Measurements from ENCODE around the gene AVEN.
"Not testable (repeated sequence)": the region's sequence is repeated elsewhere in the genome, so short reads cannot be mapped to it uniquely, and the experiment has no call there.

The AVEN gene

DNA sequence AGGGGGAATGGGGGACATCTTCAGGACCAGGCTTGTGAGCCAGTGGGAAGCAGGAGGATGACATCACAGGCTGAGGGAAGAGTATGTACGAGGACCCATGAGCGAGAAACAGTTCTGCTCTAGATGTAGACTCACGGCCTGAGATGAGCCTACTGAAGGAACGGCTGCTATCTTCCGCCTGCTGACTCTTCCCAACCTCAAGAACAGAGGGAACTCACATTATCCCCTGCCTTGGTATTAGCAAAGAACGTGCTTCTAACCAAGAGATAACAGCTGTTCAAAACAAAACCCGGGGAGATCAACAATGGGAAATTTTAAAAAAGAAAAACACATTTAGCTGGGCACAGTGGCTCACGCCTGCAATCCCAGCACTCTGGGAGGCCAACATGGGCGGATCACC, 25.3 kb downstream of the AVEN start:
- Histone ChIP-seq H3K27ac (ENCODE audit: low read depth, low read length) (no peak overlapping the region), H3K4me1 (ENCODE audit: control insufficient read depth, insufficient read depth, low read length, unreplicated experiment) (no peaks in the 10 kb centered on the region), H3K79me2 (ENCODE audit: control insufficient read depth, insufficient read depth, low read length, unreplicated experiment) (no peaks in the 10 kb centered on the region), H2AFZ (ENCODE audit: low read length, unreplicated experiment) (no peak overlapping the region), H3K27me3 (ENCODE audit: insufficient read depth, low read length) (no peaks in the 10 kb centered on the region), H3K4me3 (ENCODE audit: low read depth, low read length) (no peak overlapping the region), H3K36me3 (ENCODE audit: insufficient read depth, low read length) (peaks cover 1% of the 10 kb centered on the region; the same call in 1 of the 2 replicates)

DNA sequence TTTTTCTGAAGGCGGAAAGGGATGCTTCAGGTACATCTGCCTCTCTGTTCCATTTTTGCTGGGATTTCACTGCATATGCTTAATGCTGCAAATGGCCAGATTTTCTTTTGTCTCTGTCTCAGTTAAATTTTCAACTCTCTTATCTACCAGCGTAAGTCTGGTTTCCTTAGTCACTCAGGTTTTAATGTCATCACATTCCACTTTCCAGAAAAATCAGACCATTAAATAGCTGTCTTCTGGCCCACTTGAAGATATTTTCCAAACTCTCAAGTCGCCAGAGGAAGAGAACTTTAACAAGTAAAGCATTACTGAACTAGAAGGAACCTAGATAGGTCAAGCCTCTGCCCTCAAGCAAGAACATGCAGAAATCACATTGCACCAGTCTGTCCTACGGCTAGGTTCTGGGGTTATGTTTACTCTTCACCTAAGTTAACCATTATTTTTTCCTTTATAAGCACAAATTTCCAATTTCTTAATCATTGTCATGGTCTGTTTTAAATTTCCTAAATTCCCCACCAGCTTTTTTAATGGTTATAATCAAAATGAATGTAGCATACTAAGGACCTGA, 26.5 kb downstream of the AVEN start:
- no peak overlapping the region for H2AFZ ChIP-seq (ENCODE audit: low read length, unreplicated experiment)
- H3K4me3 ChIP-seq (ENCODE audit: low read depth, low read length) = no peak overlapping the region
- no peaks in the 10 kb centered on the region for H3K4me1 ChIP-seq (ENCODE audit: control insufficient read depth, insufficient read depth, low read length, unreplicated experiment)
- H3K36me3 ChIP-seq (ENCODE audit: insufficient read depth, low read length) = no peaks in the 10 kb centered on the region
- H3K79me2 ChIP-seq (ENCODE audit: control insufficient read depth, insufficient read depth, low read length, unreplicated experiment) = no peaks in the 10 kb centered on the region
- H3K27ac ChIP-seq (ENCODE audit: low read depth, low read length) = no peak overlapping the region
- H3K27me3 ChIP-seq (ENCODE audit: insufficient read depth, low read length) = no peaks in the 10 kb centered on the region

DNA sequence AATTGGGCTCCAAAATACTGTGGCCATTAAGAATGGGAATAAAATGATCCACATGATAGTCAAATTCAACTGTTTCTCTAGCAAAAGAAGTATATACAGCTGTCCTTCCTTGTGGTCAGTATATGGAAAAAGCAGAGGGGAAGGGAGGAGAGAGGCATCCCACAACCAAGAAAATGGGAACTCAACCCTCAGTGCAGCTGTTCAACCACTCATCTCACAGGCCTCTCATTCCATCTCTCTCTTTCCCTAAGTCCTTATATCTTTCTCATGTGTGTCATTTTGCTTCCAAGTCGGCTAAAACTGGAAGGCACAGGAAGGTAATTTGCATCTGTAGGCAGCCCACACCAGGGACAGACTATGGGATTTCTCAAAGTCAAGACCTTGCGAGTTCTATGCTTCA, 27.5 kb downstream of the AVEN start:
- H3K27ac ChIP-seq (ENCODE audit: low read depth, low read length) = no peak overlapping the region
- H3K27me3 ChIP-seq (ENCODE audit: insufficient read depth, low read length) = no peaks in the 10 kb centered on the region
- no peaks in the 10 kb centered on the region for H3K79me2 ChIP-seq (ENCODE audit: control insufficient read depth, insufficient read depth, low read length, unreplicated experiment)
- no peaks in the 10 kb centered on the region for H3K4me1 ChIP-seq (ENCODE audit: control insufficient read depth, insufficient read depth, low read length, unreplicated experiment)
- H3K4me3 ChIP-seq (ENCODE audit: low read depth, low read length) = no peak overlapping the region
- H3K36me3 ChIP-seq (ENCODE audit: insufficient read depth, low read length) = no peaks in the 10 kb centered on the region
- no peak overlapping the region for H2AFZ ChIP-seq (ENCODE audit: low read length, unreplicated experiment)

DNA sequence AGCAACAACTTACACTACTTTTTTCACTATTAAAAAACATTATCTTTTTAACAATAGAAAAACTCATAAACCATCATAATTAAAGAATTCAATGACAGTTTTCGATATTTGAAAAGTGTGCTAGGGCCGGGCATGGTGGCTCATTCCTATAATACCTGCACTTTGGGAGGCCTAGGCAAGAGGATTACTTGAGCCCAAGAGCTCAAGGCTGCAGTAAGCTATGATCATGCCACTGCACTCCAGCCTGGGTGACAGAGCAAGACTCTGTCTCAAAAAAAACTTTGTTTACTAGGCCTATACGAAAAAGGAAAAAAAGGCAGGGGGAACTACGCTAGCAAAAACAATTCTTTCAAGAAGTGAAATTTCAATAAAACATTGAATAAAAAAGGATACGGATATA, 28.1 kb downstream of the AVEN start:
- Histone ChIP-seq H3K36me3 (ENCODE audit: insufficient read depth, low read length) (no peaks in the 10 kb centered on the region), H3K79me2 (ENCODE audit: control insufficient read depth, insufficient read depth, low read length, unreplicated experiment) (no peaks in the 10 kb centered on the region), H3K27ac (ENCODE audit: low read depth, low read length) (no peak overlapping the region), H2AFZ (ENCODE audit: low read length, unreplicated experiment) (no peak overlapping the region), H3K4me3 (ENCODE audit: low read depth, low read length) (no peak overlapping the region), H3K27me3 (ENCODE audit: insufficient read depth, low read length) (no peaks in the 10 kb centered on the region), H3K4me1 (ENCODE audit: control insufficient read depth, insufficient read depth, low read length, unreplicated experiment) (no peaks in the 10 kb centered on the region)

DNA sequence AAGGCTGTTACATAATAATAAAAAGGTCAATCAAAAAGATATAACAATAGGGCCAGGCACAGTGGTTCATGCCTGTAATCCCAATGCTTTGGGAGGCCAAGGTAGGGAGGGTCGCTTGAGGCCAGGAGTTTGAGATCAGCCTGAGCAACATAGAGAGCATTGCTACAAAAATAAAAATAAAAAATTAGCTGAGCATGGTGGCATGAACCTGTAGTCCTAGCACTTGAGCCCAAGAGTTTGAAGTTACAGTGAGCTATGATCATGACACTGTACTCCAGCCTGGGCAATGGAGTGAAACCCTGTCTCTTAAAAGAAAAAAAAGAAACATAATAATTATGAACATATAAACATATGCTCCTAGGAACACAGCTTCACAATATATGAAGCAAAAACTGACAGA, 29.3 kb downstream of the AVEN start:
- no peaks in the 10 kb centered on the region for H3K4me1 ChIP-seq (ENCODE audit: control insufficient read depth, insufficient read depth, low read length, unreplicated experiment)
- H3K79me2 ChIP-seq (ENCODE audit: control insufficient read depth, insufficient read depth, low read length, unreplicated experiment) = no peaks in the 10 kb centered on the region
- no peak overlapping the region for H2AFZ ChIP-seq (ENCODE audit: low read length, unreplicated experiment)
- no peak overlapping the region for H3K27ac ChIP-seq (ENCODE audit: low read depth, low read length)
- no peak overlapping the region for H3K4me3 ChIP-seq (ENCODE audit: low read depth, low read length)
- no peaks in the 10 kb centered on the region for H3K27me3 ChIP-seq (ENCODE audit: insufficient read depth, low read length)
- H3K36me3 ChIP-seq (ENCODE audit: insufficient read depth, low read length) = no peaks in the 10 kb centered on the region

DNA sequence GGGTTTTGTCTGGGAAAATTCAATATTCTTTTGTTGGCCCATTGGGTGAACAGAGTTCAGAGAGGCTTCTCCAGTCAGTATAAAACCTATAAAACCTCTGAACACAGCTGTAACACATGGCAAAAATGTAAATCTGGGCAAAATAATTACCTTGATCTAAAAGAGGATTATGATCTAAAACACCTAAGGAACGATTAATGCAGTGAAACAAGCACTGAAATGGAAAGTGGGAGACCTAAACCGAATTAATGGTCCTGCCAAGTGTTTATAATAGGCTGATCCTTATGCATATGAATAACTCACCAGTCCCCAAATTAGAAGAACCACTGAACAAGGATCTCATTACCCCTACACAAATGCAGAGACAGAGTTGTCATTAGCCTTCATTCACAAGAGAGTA, 32.6 kb downstream of the AVEN start:
- no peaks in the 10 kb centered on the region for H3K36me3 ChIP-seq (ENCODE audit: insufficient read depth, low read length)
- no peak overlapping the region for H3K27ac ChIP-seq (ENCODE audit: low read depth, low read length)
- no peaks in the 10 kb centered on the region for H3K79me2 ChIP-seq (ENCODE audit: control insufficient read depth, insufficient read depth, low read length, unreplicated experiment)
- no peak overlapping the region for H3K4me3 ChIP-seq (ENCODE audit: low read depth, low read length)
- H3K27me3 ChIP-seq (ENCODE audit: insufficient read depth, low read length) = no peaks in the 10 kb centered on the region
- no peaks in the 10 kb centered on the region for H3K4me1 ChIP-seq (ENCODE audit: control insufficient read depth, insufficient read depth, low read length, unreplicated experiment)
- no peak overlapping the region for H2AFZ ChIP-seq (ENCODE audit: low read length, unreplicated experiment)

DNA sequence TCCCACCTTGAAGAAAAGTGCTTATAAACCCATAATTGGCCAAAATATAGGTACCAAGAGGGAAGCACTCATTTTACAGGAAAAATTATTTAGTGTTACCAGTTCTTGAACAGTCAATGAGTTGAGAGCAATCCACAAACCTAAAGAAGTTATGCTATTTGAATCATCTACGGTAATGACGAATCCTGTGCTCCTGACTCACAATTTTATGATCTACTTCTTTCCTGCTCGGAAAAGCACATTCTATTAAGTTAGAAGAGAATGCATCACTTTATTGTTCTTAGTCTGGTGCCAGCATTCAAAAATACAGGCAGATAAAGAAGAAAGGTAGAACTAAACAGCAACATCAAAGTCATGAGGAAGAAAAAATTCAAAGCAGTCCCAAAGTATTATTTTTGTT, 37.5 kb downstream of the AVEN start:
- no peak overlapping the region for H3K27ac ChIP-seq (ENCODE audit: low read depth, low read length)
- no peak overlapping the region for H2AFZ ChIP-seq (ENCODE audit: low read length, unreplicated experiment)
- H3K4me3 ChIP-seq (ENCODE audit: low read depth, low read length) = no peak overlapping the region
- H3K79me2 ChIP-seq (ENCODE audit: control insufficient read depth, insufficient read depth, low read length, unreplicated experiment) = no peaks in the 10 kb centered on the region
- H3K36me3 ChIP-seq (ENCODE audit: insufficient read depth, low read length) = no peaks in the 10 kb centered on the region
- no peaks in the 10 kb centered on the region for H3K4me1 ChIP-seq (ENCODE audit: control insufficient read depth, insufficient read depth, low read length, unreplicated experiment)
- no peaks in the 10 kb centered on the region for H3K27me3 ChIP-seq (ENCODE audit: insufficient read depth, low read length)

DNA sequence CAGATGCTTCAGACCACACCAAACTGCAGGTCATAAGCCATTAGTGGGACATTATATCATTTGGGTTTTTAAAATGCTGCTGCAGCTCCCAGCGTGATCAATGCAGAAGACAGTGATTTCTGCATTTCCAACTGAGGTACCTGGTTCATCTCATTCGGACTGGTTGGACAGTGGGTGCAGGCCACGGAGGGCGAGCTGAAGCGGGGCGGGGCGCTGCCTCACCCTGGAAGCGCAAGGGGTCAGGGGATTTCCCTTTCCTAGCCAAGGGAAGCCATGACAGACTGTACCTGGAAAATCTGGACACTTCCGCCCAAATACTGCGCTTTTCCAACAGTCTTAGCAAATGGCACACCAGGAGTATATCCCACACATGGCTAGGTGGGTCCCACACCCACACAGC, 43.3 kb downstream of the AVEN start:
- not testable (repeated sequence) for H3K4me1 ChIP-seq (ENCODE audit: control insufficient read depth, insufficient read depth, low read length, unreplicated experiment); H2AFZ ChIP-seq (ENCODE audit: low read length, unreplicated experiment); H3K27ac ChIP-seq (ENCODE audit: low read depth, low read length); H3K36me3 ChIP-seq (ENCODE audit: insufficient read depth, low read length); H3K79me2 ChIP-seq (ENCODE audit: control insufficient read depth, insufficient read depth, low read length, unreplicated experiment); H3K4me3 ChIP-seq (ENCODE audit: low read depth, low read length); H3K27me3 ChIP-seq (ENCODE audit: insufficient read depth, low read length)

DNA sequence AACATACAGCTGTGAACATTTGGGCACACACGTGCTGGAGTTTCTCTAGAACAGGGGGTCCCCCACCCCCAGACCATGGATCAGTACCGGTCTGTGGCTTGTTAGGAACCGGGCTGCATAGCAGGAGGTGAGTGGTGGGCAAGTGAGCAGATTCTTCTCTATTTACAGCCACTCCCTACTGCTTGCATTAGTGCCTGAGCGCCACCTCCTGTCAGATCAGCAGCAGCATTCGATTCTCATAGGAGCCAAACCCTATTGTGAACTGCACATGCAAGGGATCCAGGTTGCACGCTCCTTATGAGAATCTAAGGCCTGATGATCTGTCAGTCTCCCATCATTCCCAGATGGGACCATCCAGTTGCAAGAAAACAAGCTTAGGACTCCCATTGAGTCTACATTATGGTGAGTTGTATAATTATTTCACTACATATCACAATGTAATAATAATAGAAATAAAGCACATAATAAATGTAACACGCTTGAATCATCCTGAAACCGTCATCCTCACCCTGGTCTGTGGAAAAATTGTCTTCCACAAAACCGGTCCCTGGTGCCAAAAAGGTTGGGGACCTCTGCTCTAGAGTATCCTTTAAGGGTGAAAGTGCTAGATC, 44.9 kb downstream of the AVEN start:
- H3K27ac ChIP-seq (ENCODE audit: low read depth, low read length) = no peak overlapping the region
- H3K4me1 ChIP-seq (ENCODE audit: control insufficient read depth, insufficient read depth, low read length, unreplicated experiment) = no peaks in the 10 kb centered on the region
- no peaks in the 10 kb centered on the region for H3K27me3 ChIP-seq (ENCODE audit: insufficient read depth, low read length)
- no peak overlapping the region for H3K4me3 ChIP-seq (ENCODE audit: low read depth, low read length)
- no peaks in the 10 kb centered on the region for H3K36me3 ChIP-seq (ENCODE audit: insufficient read depth, low read length)
- no peak overlapping the region for H2AFZ ChIP-seq (ENCODE audit: low read length, unreplicated experiment)
- H3K79me2 ChIP-seq (ENCODE audit: control insufficient read depth, insufficient read depth, low read length, unreplicated experiment) = no peaks in the 10 kb centered on the region

DNA sequence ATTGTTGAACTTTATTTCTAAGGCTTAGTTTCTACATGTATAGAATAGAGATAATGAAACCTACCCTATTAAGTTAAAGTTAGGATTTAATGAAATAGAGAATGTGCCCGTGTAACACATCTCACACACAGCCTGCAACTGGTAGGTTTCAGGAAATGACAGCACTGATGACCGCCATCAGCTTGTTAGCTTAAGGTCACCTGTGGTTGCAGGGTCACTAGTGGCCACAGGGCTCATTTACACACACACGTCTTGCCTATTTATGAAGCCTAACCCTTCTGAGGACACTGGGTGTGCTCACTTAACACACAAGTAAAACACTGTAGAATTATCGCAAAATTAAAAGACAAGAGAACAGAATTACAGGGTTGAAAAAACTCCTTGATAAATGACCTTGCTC, 50.6 kb downstream of the AVEN start:
- Histone ChIP-seq H3K79me2 (ENCODE audit: control insufficient read depth, insufficient read depth, low read length, unreplicated experiment) (no peaks in the 10 kb centered on the region), H2AFZ (ENCODE audit: low read length, unreplicated experiment) (no peak overlapping the region), H3K27me3 (ENCODE audit: insufficient read depth, low read length) (no peaks in the 10 kb centered on the region), H3K27ac (ENCODE audit: low read depth, low read length) (no peak overlapping the region), H3K4me3 (ENCODE audit: low read depth, low read length) (no peak overlapping the region), H3K4me1 (ENCODE audit: control insufficient read depth, insufficient read depth, low read length, unreplicated experiment) (peaks cover 13% of the 10 kb centered on the region), H3K36me3 (ENCODE audit: insufficient read depth, low read length) (no peaks in the 10 kb centered on the region)

DNA sequence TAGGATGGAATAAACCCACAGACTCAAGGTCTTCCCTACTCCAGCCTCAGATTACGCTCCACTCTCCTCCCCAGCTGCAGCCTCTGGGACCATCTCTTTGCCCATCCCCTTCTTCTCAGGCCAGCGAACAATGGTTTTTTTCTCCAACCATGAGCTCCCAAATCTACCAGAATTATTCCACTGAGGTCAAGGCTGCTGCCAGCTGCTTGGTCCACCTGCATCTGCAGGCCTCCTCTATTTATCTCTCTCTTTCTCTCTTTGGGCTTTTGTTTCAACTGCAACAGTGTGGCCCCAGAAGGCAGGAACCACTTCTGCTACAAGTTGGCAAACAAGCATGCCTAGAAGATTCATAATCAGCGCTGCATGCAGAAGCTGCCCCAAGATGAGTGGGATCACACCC, 51.6 kb downstream of the AVEN start:
- Histone ChIP-seq H3K27ac (ENCODE audit: low read depth, low read length) (no peak overlapping the region), H3K4me3 (ENCODE audit: low read depth, low read length) (no peak overlapping the region), H3K36me3 (ENCODE audit: insufficient read depth, low read length) (no peaks in the 10 kb centered on the region), H3K79me2 (ENCODE audit: control insufficient read depth, insufficient read depth, low read length, unreplicated experiment) (no peaks in the 10 kb centered on the region), H2AFZ (ENCODE audit: low read length, unreplicated experiment) (no peak overlapping the region), H3K27me3 (ENCODE audit: insufficient read depth, low read length) (no peaks in the 10 kb centered on the region), H3K4me1 (ENCODE audit: control insufficient read depth, insufficient read depth, low read length, unreplicated experiment) (peaks cover 13% of the 10 kb centered on the region)

Measured in ACC112 (cell line).